ENCODE data around the gene POU5F1.

- no peak for TF ChIP-seq CTCF (optimal IDR thresholded peaks at IDR 0.05 in 1 of 3, IDR thresholded peaks at IDR 0.05 in 1 of 3, conservative IDR thresholded peaks at IDR 0.05 in 1 of 3; ENCODE audit: extremely low read depth in 1 of 3, insufficient read depth in 2 of 3, low read length in 3 of 3)
- TF ChIP-seq EZH2 (IDR thresholded peaks at IDR 0.05; ENCODE audit: low read length): no peak
Observed at GRCh38 chr6:31132806-31133205, 37.7 kb downstream of the POU5F1 start.
